ENCODE results near the gene MAP7D1.
"Not testable (repeated sequence)": the region's sequence is repeated elsewhere in the genome, so short reads cannot be mapped to it uniquely, and the experiment has no call there.

Gene MAP7D1

GRCh38 chr1:36168514-36168913, 12.6 kb downstream of the MAP7D1 start:
- DNase-seq (ENCODE audit: low read depth), result no peak

DNA sequence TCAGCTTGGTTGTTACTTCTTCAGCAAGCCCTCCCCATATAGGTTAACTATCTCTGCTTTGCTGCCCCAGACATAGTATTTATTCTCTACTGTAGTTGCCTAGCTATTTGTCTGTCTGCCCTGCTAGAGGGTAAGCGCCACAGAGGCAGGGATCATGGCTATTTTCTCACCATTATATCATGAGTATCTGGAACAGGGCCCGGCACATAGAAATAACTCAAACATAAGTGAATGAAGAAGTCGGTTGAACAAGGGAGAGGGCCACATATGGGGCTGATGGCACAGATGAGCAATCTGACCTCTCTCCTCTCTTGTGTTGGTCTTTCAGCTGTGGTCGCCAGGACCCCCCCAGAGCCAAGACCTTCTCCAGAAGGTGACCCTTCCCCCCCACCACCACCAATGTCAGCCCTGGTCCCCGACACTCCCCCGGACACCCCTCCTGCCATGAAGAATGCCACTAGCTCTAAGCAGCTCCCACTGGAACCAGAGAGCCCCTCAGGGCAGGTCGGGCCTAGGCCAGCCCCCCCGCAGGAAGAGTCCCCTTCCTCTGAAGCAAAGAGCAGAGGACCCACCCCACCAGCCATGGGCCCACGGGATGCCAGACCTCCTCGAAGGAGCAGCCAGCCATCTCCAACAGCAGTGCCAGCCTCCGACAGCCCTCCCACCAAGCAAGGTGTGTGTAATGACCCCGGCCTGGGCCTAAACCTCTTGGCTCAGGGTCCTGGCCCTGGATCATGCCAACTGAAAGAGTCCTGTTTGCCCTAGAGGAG, 14.9 kb downstream of the MAP7D1 start:
- no peak for DNase-seq (ENCODE audit: low read depth)

GRCh38 chr1:36172017-36172747, 16.2 kb downstream of the MAP7D1 start:
- no peak for DNase-seq (ENCODE audit: low read depth)

- DNase-seq (ENCODE audit: low read depth), result no peak
Measured at GRCh38 chr1:36172983-36173382, 17.0 kb downstream of the MAP7D1 start.

GRCh38 chr1:36174713-36175112, 18.8 kb downstream of the MAP7D1 start:
- no peak for DNase-seq (ENCODE audit: low read depth)

- DNase-seq (ENCODE audit: low read depth), result no peak
Measured at GRCh38 chr1:36175137-36176095, 19.5 kb downstream of the MAP7D1 start.

GRCh38 chr1:36176106-36176949, 20.4 kb downstream of the MAP7D1 start:
- DNase-seq (ENCODE audit: low read depth), result no peak

GRCh38 chr1:36177589-36178431, 21.9 kb downstream of the MAP7D1 start:
- no peak for DNase-seq (ENCODE audit: low read depth)

DNA sequence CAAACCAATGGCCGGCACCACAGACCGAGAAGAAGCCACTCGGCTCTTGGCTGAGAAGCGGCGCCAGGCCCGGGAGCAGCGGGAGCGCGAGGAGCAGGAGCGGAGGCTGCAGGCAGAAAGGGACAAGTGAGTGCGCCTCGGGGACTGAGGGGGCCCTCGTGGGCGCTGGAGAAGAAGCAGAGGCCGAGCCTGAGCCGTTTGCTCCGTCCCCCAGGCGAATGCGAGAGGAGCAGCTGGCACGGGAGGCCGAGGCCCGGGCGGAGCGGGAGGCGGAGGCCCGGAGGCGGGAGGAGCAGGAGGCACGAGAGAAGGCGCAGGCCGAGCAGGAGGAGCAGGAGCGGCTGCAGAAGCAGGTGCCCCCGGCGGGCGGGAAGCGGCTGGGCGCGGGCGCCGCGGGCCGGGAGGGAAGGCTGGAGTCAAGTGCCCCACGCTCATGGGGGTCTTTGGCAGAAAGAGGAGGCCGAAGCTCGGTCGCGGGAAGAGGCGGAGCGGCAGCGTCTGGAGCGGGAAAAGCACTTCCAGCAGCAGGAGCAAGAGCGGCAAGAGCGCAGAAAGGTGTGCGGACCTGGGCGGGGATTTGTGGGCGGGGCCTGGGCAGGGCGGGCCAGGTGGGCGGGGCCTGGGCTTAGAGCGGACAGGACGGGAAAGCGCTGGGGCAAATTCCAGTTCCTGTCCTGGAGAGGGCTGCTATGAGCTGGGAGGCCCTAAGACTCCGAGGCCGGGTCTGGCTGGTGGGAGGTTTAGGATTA, 22.7 kb downstream of the MAP7D1 start:
- no peak for DNase-seq (ENCODE audit: low read depth)

DNA sequence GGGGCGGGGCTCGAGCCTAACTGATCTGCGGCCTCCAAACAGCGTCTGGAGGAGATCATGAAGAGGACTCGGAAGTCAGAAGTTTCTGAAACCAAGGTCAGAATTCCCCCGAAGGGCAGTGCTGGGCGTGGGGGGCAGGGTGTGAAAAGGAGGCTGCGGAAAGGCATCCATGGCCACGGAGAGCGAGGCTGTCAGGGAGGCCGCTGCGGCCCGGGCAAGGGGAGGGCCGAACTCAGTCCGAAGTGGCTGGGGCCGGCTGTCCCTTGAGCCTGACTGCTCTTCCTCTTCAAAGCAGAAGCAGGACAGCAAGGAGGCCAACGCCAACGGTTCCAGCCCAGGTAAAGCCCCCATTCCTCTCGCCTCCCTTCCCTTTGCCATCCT, 23.2 kb downstream of the MAP7D1 start:
- DNase-seq (ENCODE audit: low read depth), result no peak

GRCh38 chr1:36182734-36183133, 26.8 kb downstream of the MAP7D1 start:
- DNase-seq (ENCODE audit: low read depth), result no peak

- DNase-seq (ENCODE audit: low read depth), result no peak
Measured at GRCh38 chr1:36183309-36183856, 27.4 kb downstream of the MAP7D1 start.

GRCh38 chr1:36187800-36188593, 32.0 kb downstream of the MAP7D1 start:
- DNase-seq (ENCODE audit: low read depth), result peak; percentile 66

- not testable (repeated sequence) for DNase-seq (ENCODE audit: low read depth)
Measured at GRCh38 chr1:36196805-36197204, 40.8 kb downstream of the MAP7D1 start.

DNA sequence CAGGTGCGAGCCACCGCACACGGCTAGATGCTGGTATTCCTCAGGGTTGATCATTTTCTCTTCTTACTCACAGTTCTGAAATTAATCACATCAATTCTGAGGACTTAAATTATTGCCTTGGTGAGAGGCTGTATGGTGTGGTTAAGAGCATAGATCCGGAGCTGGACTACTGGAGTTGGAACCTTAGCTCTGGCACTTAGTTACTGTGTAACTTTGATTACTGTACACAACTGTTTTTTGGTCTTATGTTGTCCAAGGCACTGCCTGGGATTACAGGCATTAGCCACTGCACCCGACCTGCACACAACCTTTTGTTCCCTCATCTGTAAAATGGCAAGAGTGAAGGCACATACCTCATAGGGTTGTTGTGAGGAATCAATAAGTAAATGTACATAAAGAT, 42.7 kb downstream of the MAP7D1 start:
- DNase-seq (ENCODE audit: low read depth), result no peak

DNA sequence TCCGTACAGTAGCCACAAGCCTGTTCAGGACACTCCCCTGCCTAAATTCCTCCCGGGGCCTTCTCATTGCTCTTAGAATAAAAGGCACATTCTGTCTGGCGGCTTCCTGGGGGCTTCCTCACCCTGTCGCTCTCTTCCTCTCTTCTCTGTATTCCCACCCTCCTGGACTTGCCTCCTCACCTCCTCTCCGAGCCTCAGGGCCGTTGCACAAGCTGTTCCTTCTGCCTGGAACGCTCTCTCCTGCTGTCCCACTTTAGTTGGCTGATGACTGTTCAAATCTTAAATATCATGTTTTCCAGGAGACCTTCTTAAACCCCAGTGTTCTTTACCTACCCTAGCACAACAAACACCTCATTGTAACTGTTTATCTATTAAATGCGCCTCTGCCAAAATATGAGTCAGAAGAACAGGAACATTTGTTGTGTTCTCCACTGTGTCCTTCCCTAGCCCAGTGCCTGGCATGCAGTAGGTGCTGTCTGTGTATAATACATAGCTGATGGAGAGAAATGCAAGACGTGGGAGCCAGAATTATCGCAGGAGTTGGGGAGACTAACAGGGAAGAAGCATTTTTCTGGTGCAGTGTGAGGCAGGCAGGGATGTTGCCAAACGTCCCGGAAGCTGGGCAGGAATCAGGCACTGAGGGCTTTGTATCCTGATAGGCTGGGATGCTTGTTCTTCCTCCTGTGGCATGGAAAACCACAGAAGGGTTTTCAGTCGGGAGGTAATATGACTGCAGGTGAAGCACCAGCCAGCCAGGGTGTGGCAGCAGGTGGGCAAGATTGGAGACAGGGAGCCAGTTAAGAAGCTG, 44.2 kb downstream of the MAP7D1 start:
- DNase-seq (ENCODE audit: low read depth), result no peak

DNA sequence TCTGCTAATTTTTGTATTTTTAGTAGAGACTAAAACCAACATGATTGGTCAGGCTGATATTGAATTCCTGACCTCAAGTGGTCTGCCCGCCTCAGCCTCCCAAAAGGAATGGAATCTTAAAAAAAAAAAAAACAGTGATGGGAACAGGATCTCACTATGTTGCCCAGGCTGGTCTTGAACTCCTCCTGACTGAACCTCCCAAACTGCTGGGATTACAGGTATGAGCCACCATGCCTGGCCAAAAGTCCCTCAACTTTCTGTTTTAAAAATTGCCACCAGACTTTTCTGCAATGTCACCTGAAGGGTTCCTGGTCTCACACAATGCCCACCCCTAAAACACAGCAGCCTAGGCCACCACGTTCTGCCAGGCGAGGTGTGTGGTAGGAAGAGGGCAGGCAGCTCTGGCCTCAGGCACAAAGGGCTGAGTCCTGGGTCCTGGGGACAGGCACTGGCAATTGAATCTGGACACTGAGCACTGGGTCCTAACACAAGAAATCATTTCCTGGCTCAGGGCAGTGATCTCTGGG, 47.1 kb downstream of the MAP7D1 start:
- DNase-seq (ENCODE audit: low read depth), result no peak

All from activated T-cell treated with anti-CD3 and anti-CD28 coated beads for 1 hour (primary cell).